Inflammatory macrophage treated with lipopolysaccharide for 4 hours (primary cell): ENCODE measurements around the gene PIP5K1C.

Source experiments
- DNase-seq: peaks from one replicate; pipeline ENCODE4 v3.0.0-alpha.2; 2020

PIP5K1C gene

GRCh38 chr19:3721887-3722442 lies 21.7 kb upstream of the PIP5K1C start:
- no peak for DNase-seq

DNA sequence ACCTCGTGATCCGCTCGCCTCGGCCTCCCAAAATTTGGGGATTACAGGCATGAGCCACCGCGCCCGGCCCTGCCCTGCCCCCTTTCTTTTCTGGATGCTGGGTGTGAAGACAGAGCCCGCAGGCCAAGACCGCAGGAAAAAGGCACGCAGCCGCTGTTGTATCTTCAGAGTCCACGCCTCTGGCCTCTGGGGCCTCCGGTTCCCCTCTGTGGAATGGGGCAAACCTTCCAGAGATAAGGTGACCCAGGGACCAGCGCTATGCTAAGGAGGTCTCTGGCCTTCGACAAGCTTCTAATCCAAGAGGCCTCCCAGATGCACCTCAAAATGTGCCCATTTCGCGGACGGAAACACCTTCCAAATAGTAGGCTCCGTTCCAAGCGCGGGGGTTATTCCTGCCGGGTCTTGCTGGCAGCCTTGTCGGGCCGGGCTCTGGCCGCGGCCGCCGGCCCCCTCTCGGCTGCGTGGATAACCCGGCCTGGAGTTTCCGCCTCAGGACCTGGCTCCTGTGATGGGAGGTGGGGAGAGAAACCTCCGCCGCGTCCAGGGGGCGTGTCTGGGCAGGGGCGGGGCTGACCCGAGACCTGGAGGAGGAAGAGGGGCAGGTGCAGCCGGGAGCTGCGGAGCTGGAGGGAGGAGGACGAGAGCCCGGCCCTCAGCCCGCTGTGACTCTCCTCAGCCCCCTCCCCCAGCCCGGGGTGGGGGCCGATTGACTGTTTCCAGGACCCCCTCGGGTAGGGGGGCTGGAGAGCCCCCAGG lies 21.0 kb upstream of the PIP5K1C start:
- peak; percentile 75 for DNase-seq

GRCh38 chr19:3720349-3720917 lies 20.2 kb upstream of the PIP5K1C start:
- no peak for DNase-seq

DNA sequence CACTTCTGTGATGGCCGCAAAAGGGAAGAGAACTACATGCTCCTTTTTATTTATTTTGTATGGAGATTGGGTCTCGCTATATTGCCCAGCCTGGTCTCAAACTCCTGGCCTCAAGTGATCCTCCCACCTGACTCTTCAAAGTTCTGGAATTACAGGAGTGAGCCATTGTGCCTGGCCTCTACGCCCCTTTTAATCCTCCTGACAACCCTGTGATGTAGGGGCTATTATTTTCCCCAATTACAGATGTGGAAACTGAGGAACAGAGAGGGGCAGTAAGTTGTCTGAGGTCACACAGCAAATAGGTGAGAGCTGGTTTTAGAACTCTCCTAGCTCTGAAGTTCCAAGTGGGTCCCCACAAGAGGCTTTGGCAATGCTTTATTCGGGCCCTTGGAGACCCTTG lies 19.6 kb upstream of the PIP5K1C start:
- DNase-seq, result no peak

- no peak for DNase-seq
Observed at GRCh38 chr19:3716147-3716668, 15.9 kb upstream of the PIP5K1C start.

- DNase-seq, result no peak
Observed at GRCh38 chr19:3712663-3713611, 12.7 kb upstream of the PIP5K1C start.

- DNase-seq, result peak; percentile 98
Observed at GRCh38 chr19:3710265-3710812, 10.1 kb upstream of the PIP5K1C start.

GRCh38 chr19:3708207-3708931 lies 8.1 kb upstream of the PIP5K1C start, which contains the start of gene TJP3:
Gene TJP3, plus strand, starts transcription at chr19:3708384. Its CDS starts 20,049 bp downstream, at chr19:3728433.
- no peak for DNase-seq

GRCh38 chr19:3707868-3708206 lies 7.6 kb upstream of the PIP5K1C start:
- no peak for DNase-seq

DNA sequence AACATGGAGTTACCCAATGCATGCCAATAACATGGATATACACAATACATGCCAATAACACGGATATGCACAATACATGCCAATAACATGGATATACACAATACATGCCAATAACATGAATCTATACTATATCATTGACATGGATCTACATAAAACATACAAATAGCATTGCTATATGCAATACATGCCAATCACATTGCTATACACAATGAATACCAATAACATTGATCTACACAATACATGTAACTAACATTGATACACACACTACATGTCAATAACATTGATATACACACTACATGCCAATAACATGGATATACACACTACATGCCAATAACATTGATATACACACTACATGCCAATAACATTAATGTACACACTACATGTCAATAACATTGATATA lies 932 bp upstream of the PIP5K1C start:
- DNase-seq, result no peak

- DNase-seq, result no peak
Observed at GRCh38 chr19:3699741-3700241, 477 bp downstream of the PIP5K1C start.

GRCh38 chr19:3698974-3699740 lies 1.1 kb downstream of the PIP5K1C start:
- DNase-seq, result peak; percentile 88

DNA sequence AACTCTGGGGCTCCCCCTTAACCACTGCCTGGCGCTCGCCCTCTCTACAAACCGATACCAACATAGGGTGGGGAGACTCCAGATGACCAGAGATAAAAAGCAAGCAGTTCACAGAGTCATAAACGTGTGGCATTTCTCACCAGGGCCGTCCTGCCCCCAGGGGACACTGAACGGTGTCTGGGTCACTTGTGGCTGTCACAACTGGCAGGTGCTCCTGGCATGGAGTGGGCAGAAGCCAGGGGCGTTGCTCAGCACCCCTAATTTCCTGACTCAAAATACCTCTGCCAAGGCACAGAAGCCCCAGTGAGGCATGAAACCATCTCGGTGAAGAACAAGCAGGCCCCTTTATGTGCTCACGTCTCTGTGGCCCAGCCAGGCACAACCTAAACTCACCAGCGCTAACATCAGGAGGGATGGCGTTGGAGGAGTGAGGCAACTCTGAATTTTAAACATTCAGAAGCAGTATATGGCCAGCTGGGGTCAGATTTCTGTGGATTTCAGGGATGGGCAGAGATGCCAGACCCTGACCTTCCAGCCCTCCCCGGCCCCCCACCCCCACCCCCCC lies 1.8 kb downstream of the PIP5K1C start:
- DNase-seq, result no peak

- DNase-seq, result no peak
Observed at GRCh38 chr19:3697671-3698385, 2.4 kb downstream of the PIP5K1C start.

DNA sequence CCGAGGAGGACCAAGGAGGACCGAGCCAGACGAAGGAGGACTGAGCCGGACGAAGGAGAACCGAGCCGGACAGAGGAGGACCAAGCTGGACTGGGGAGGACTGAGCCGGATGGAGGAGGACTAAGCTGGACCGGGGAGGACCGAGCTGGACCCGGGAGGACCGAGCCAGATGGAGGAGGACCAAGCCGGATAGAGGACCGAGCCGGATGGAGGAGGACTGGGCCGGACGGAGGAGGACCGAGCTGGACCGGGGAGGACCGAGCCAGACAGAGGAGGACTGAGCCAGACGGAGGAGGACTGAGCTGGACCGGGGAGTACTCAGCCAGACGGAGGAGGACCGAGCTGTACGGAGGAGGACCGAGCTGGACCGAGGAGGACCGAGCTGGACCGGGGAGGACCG lies 3.2 kb downstream of the PIP5K1C start:
- no peak for DNase-seq

- no peak for DNase-seq
Observed at GRCh38 chr19:3696660-3696995, 3.6 kb downstream of the PIP5K1C start.

- DNase-seq, result no peak
Observed at GRCh38 chr19:3695986-3696659, 4.1 kb downstream of the PIP5K1C start.

DNA sequence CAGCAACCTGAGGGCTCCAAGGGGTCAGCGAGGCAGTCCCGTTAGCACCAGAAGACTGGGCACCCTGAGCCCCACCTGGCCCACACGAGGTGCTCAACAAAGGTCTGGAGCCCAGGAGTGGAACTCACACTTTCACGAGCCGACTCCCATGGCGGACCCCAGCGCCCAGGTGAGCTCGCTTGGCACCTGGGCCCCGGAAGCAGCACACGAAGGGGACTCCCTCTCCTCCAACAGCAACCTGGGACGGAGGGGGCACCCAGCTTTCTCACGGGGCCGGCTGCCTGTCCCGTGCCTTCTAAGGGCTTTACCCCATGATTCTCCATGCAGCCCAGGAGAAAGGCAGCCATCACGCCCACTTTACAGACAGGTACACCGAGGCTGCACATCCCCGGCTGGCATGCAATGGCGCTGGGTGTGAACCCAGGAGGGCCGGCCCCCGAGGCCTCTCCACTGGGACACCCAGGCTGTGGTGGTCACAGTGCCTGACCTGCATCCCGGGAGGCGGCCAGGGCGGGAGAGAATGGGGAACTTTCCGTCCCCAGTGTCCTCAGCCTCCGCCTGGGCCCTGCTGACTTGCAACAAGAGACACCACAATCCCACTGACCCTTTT lies 5.0 kb downstream of the PIP5K1C start:
- no peak for DNase-seq
